Superior temporal gyrus (tissue), 1 donor: ENCODE data around the gene FMNL2.

Experiments
- DNase-seq: peaks from one replicate; pipeline ENCODE4 v3.0.0-alpha.2; 2016; ENCODE audit errors: extremely low spot score

The FMNL2 gene

GRCh38 chr2:152446213-152446612 is 111.2 kb downstream of the FMNL2 start:
- DNase-seq, result no peak

GRCh38 chr2:152447897-152448296 is 112.9 kb downstream of the FMNL2 start:
- no peak for DNase-seq

- peak; percentile 87 for DNase-seq
Measured at GRCh38 chr2:152448606-152449005, 113.6 kb downstream of the FMNL2 start.

- peak; percentile 78 for DNase-seq
Measured at GRCh38 chr2:152449578-152449977, 114.6 kb downstream of the FMNL2 start.

GRCh38 chr2:152450176-152450575 is 115.2 kb downstream of the FMNL2 start:
- DNase-seq, result peak; percentile 78

- DNase-seq, result peak; percentile 70
Measured at GRCh38 chr2:152452256-152452973, 117.4 kb downstream of the FMNL2 start.

- peak; percentile 94 for DNase-seq
Measured at GRCh38 chr2:152453129-152453911, 118.3 kb downstream of the FMNL2 start.

- DNase-seq, result peak; percentile 85
Measured at GRCh38 chr2:152454371-152454770, 119.4 kb downstream of the FMNL2 start.

- DNase-seq, result no peak
Measured at GRCh38 chr2:152454960-152455359, 120.0 kb downstream of the FMNL2 start.

- no peak for DNase-seq
Measured at GRCh38 chr2:152455738-152456137, 120.8 kb downstream of the FMNL2 start.

- DNase-seq, result no peak
Measured at GRCh38 chr2:152456262-152456661, 121.3 kb downstream of the FMNL2 start.

GRCh38 chr2:152458441-152458940 is 123.5 kb downstream of the FMNL2 start:
- DNase-seq, result no peak

- DNase-seq, result peak; percentile 76
Measured at GRCh38 chr2:152459091-152459490, 124.1 kb downstream of the FMNL2 start.

- peak; percentile 66 for DNase-seq
Measured at GRCh38 chr2:152460567-152460966, 125.6 kb downstream of the FMNL2 start.

GRCh38 chr2:152462120-152462519 is 127.1 kb downstream of the FMNL2 start:
- DNase-seq, result peak; percentile 59

- peak; percentile 96 for DNase-seq
Measured at GRCh38 chr2:152462779-152463178, 127.8 kb downstream of the FMNL2 start.

GRCh38 chr2:152464851-152465470 is 130.0 kb downstream of the FMNL2 start:
- DNase-seq, result peak; percentile 71

GRCh38 chr2:152465541-152465940 is 130.6 kb downstream of the FMNL2 start:
- DNase-seq, result no peak

- no peak for DNase-seq
Measured at GRCh38 chr2:152466041-152466440, 131.1 kb downstream of the FMNL2 start.

- DNase-seq, result peak; percentile 82
Measured at GRCh38 chr2:152466980-152467676, 132.2 kb downstream of the FMNL2 start.

- DNase-seq, result peak; percentile 81
Measured at GRCh38 chr2:152467677-152468410, 132.9 kb downstream of the FMNL2 start.
